Neural cell (in vitro differentiated cells): ENCODE measurements around the gene GALNT5. TPM values are rescaled to one million over a fixed set of nuclear protein-coding genes. Genes with fewer than 3 reads are reported as not detected.

ENCODE experiments used
- H2AFZ ChIP-seq: fragments of 200-600, 300-800 bp; sonication (generic), shearing (Covaris generic); 2 replicates; pipeline ENCODE4 v1.6.0; 2014; ENCODE audit warnings: low read depth, mild to moderate bottlenecking, antibody characterized with exemption, low read length, moderate library complexity
- H3F3A ChIP-seq: fragments of 200-600 bp; shearing (Covaris generic); 2 replicates; pipeline ENCODE4 v1.6.1; 2016; ENCODE audit warnings: mild to moderate bottlenecking, moderate library complexity, mixed read lengths, antibody characterized with exemption, low read length; ENCODE audit not compliant: insufficient read depth, poor library complexity, severe bottlenecking
- H3K27ac ChIP-seq: fragments of 200-600, 300-800 bp; sonication (generic), shearing (Covaris generic); 2 replicates; pipeline ENCODE4 v1.5.1; 2014; ENCODE audit warnings: mild to moderate bottlenecking, low read length, moderate library complexity
- H3K27me3 ChIP-seq: fragments of 300-800, 200-600 bp; sonication (generic), shearing (Covaris generic); 2 replicates; pipeline ENCODE4 v1.6.0; 2014; ENCODE audit warnings: mild to moderate bottlenecking, low read depth, low read length, moderate library complexity; ENCODE audit not compliant: insufficient read depth
- H3K36me3 ChIP-seq: fragments of 300-800, 200-600 bp; sonication (generic), shearing (Covaris generic); 2 replicates; pipeline ENCODE4 v1.5.1; 2014; ENCODE audit warnings: mild to moderate bottlenecking, antibody characterized with exemption, low read length, moderate library complexity; ENCODE audit not compliant: insufficient read depth
- H3K4me2 ChIP-seq: fragments of 300-800, 200-600 bp; sonication (generic), shearing (Covaris generic); 2 replicates; pipeline ENCODE4 v1.6.0; 2014; ENCODE audit warnings: mild to moderate bottlenecking, low read length
- H3K4me3 ChIP-seq: fragments of 300-800, 200-600 bp; sonication (generic), shearing (Covaris generic); 2 replicates; pipeline ENCODE4 v1.5.1; 2014; ENCODE audit warnings: mild to moderate bottlenecking, low read length, moderate library complexity
- H3K79me2 ChIP-seq: fragments of 200-600 bp; shearing (Covaris generic); replicated peaks from 2 replicates; pipeline ENCODE4 v1.6.0; 2014; ENCODE audit warnings: mild to moderate bottlenecking, low read length, moderate library complexity; ENCODE audit not compliant: insufficient read depth
- H3K9ac ChIP-seq: fragments of 300-800, 200-600 bp; sonication (generic), shearing (Covaris generic); 2 replicates; pipeline ENCODE4 v1.6.1; 2016; ENCODE audit warnings: mild to moderate bottlenecking, low read length, mixed read lengths
- H3K9me2 ChIP-seq: fragments of 200-600 bp; shearing (Covaris generic); 2 replicates; pipeline ENCODE4 v1.6.1; 2016; ENCODE audit warnings: mild to moderate bottlenecking, low read length, mixed read lengths; ENCODE audit not compliant: insufficient read depth
- H3K9me3 ChIP-seq: fragments of 200-600, 300-800 bp; sonication (generic), shearing (Covaris generic); 2 replicates; pipeline ENCODE4 v1.6.1; 2016; ENCODE audit warnings: mild to moderate bottlenecking, mixed run types, low read length, moderate library complexity, mixed read lengths
- H4K20me1 ChIP-seq: fragments of 200-600 bp; shearing (Covaris generic); 2 replicates; pipeline ENCODE4 v1.6.1; 2016; ENCODE audit warnings: mild to moderate bottlenecking, mixed run types; ENCODE audit not compliant: insufficient read depth
- CTCF ChIP-seq: fragments of 450-650 bp; IDR thresholded peaks from 2 replicates; pipeline ENCODE4 v1.5.1; 2014; ENCODE audit warnings: antibody characterized with exemption, mild to moderate bottlenecking, moderate library complexity; ENCODE audit not compliant: poor library complexity, severe bottlenecking
- EP300 ChIP-seq: fragments of 450-650 bp; conservative IDR thresholded peaks from 2 replicates; pipeline ENCODE4 v1.6.1; 2014; ENCODE audit warnings: antibody characterized with exemption, mild to moderate bottlenecking, moderate library complexity; ENCODE audit not compliant: poor library complexity, severe bottlenecking
- EZH2 ChIP-seq: fragments of 200-600, 300-800 bp; shearing (Covaris generic), sonication (generic); IDR thresholded peaks from 2 replicates; pipeline ENCODE4 v1.6.1; 2014; ENCODE audit warnings: antibody characterized with exemption, low read length, borderline replicate concordance, mild to moderate bottlenecking; ENCODE audit not compliant: insufficient read depth, poor library complexity, severe bottlenecking
- MXI1 ChIP-seq: fragments of 450-650 bp; conservative IDR thresholded peaks from 2 replicates; pipeline ENCODE4 v1.6.1; 2014; ENCODE audit warnings: antibody characterized with exemption, mild to moderate bottlenecking; ENCODE audit not compliant: poor library complexity, severe bottlenecking
- POLR2AphosphoS5 ChIP-seq: IDR thresholded peaks from 2 replicates; pipeline ENCODE4 v1.6.1; 2012
- RAD21 ChIP-seq: fragments of 450-650 bp; conservative IDR thresholded peaks from 2 replicates; pipeline ENCODE4 v1.6.1; 2014; ENCODE audit warnings: antibody characterized with exemption, mild to moderate bottlenecking, moderate library complexity
- REST ChIP-seq: IDR thresholded peaks from 2 replicates; pipeline ENCODE4 v1.6.1; 2012; ENCODE audit warnings: borderline replicate concordance
- SMC3 ChIP-seq: fragments of 450-650 bp; conservative IDR thresholded peaks from 2 replicates; pipeline ENCODE4 v1.6.1; 2014; ENCODE audit warnings: antibody characterized with exemption, mild to moderate bottlenecking, moderate library complexity; ENCODE audit not compliant: poor library complexity
- TAF1 ChIP-seq: IDR thresholded peaks from 2 replicates; pipeline ENCODE4 v1.6.1; 2012; ENCODE audit warnings: low read depth
- polyA plus RNA-seq: library from polyadenylated mRNA; depleted of rRNA; stranded (reverse); fragments of >200 nt; gene quantifications from 2 replicates; pipeline ENCODE4 v1.2.3, GENCODE V29; 2014

The GALNT5 gene
- polyA plus RNA-seq, 1 donor from 2014 or later = not detected

- no peak for TF ChIP-seq MXI1
- TF ChIP-seq EZH2 = no peak
- no peak for TF ChIP-seq TAF1
- no peak for TF ChIP-seq CTCF
- no peak for TF ChIP-seq REST
- no peak for TF ChIP-seq POLR2AphosphoS5
- TF ChIP-seq EP300 = no peak
- TF ChIP-seq RAD21 = no peak
- no peak for TF ChIP-seq SMC3
These were observed 23.8 kb downstream of the GALNT5 start for GRCh38 chr2:157281316-157281715.

GRCh38 chr2:157283468-157283867 is 26.0 kb downstream of the GALNT5 start:
- H2AFZ ChIP-seq = no peak overlapping the region
- H3K9ac ChIP-seq = no peak overlapping the region
- TF ChIP-seq CTCF (no peak), SMC3 (no peak), EP300 (no peak), POLR2AphosphoS5 (no peak), REST (no peak), RAD21 (no peak), TAF1 (no peak), EZH2 (no peak), MXI1 (no peak)
- H3K9me3 ChIP-seq = no peaks in the 10 kb centered on the region
- no peaks in the 10 kb centered on the region for H3K79me2 ChIP-seq
- H3K9me2 ChIP-seq = no peaks in the 10 kb centered on the region
- H4K20me1 ChIP-seq = no peaks in the 10 kb centered on the region
- H3K4me2 ChIP-seq = no peak overlapping the region
- no peaks in the 10 kb centered on the region for H3K36me3 ChIP-seq
- H3K27ac ChIP-seq = no peak overlapping the region
- H3K27me3 ChIP-seq = no peaks in the 10 kb centered on the region
- no peaks in the 10 kb centered on the region for H3F3A ChIP-seq
- no peak overlapping the region for H3K4me3 ChIP-seq

More at GRCh38 chr2:157281316-157281715, 23.8 kb downstream of the GALNT5 start:
- H3K9me3 ChIP-seq = no peaks in the 10 kb centered on the region
- H3K27ac ChIP-seq = no peak overlapping the region
- H3K79me2 ChIP-seq = no peaks in the 10 kb centered on the region
- no peaks in the 10 kb centered on the region for H3K27me3 ChIP-seq
- no peaks in the 10 kb centered on the region for H3F3A ChIP-seq
- no peak overlapping the region for H3K4me2 ChIP-seq
- H2AFZ ChIP-seq = no peak overlapping the region
- no peaks in the 10 kb centered on the region for H4K20me1 ChIP-seq
- H3K4me3 ChIP-seq = no peak overlapping the region
- H3K9ac ChIP-seq = no peak overlapping the region
- no peaks in the 10 kb centered on the region for H3K36me3 ChIP-seq
- no peaks in the 10 kb centered on the region for H3K9me2 ChIP-seq
